Activated CD4-positive, alpha-beta T cell treated with anti-CD3 and anti-CD28 coated beads, Interleukin-2, amount 50 U/mL, for 16 hours (primary cell): Measurements from ENCODE around the gene ASCL2.

Source experiments
- DNase-seq: peaks from one replicate; pipeline ENCODE4 v3.0.0-alpha.2; 2020

The ASCL2 gene, protein sequence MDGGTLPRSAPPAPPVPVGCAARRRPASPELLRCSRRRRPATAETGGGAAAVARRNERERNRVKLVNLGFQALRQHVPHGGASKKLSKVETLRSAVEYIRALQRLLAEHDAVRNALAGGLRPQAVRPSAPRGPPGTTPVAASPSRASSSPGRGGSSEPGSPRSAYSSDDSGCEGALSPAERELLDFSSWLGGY

DNA sequence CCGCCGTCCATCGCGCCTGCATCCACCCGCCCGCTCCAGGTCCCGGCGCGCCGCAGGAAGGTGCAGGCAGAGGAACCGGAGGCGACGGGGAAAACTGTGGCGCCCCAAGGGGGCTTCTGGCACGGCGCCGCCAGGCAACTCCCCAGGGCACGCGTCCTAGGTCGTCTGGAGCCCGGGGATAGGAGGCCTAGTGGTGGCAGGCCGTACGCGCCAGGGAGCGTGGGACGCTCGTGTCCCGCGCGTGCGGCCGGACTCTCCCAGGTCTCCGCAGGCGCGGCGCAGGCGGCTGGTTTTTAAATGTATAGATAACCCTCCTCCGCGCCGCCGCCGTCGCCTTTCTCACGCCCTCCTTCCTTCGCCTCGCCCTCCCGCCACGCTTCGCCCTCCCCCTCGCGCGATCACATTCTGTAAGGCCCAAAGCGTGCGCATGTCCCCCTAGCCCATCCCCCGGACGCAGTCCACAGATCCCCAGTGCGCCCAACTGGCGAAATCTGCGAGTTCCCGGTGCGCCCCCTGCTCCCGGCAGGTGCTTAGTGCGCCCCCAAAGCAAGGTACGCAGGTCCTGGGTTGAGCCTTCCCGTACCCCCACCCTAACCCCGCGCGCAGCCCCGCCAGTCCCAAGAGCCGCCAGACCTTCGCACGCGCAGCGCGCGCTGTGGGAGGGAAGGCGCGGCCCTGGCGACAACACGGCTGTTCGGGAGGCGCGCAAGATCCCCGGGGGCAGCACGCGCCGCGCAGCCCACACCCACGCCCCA, at the start of gene ASCL2:
Gene ASCL2 (minus strand): TSS at position 267 of the 755 bp plus-strand sequence. CDS start 256 bp downstream, at position 11.
- DNase-seq = no peak

DNA sequence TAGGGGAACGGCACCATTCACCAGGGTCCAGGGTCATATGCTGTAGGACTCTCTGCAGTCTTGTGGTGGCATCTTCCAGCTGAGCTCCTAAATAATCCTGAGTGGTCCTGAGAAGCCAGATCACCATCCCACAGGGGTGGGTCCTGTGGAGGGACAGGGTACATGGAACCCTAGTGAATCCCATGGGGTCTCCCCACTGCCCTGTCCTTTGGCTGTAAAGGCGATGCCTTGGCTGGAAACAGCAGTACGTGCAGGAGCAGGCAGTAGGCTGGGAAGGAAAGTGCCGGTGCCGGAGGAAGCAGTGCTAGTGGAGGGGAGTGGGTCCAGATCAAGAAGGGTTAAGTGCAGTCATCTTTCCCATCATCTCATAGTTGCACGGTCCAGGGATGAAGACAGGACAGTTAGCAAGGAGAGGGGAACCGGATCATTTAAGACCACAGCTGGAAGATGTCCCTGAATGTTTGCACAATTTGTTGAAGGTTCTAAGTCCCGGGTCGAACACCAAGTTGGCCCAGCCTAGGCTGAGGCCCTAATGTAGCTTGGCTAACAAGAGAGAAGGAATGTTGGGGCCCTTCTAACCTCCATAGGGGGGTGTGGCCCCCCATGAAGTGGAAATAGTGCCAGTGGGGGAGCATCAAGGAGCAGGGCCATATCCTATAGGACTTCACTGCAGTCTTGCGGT, 49.5 kb upstream of the ASCL2 start:
- DNase-seq = no peak

DNA sequence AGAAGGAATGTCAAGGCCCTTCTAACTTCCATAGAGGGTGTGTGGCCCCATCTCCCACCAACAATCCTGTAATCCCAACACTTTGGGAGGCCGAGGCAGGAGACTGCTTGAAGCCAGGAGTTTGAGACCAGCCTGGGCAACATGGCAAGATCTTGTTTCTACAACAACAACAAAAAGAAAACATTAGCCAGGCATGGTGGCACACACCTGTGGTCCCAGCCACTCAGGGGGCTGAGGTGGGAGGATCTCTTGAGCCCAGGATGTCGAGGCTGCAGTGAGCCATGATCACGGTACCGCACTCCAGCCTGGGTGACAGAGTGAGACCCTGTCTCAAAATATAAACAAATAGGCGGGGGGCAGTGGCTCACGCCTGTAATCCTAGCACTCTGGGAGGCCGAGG, 48.3 kb upstream of the ASCL2 start:
- no peak for DNase-seq

DNA sequence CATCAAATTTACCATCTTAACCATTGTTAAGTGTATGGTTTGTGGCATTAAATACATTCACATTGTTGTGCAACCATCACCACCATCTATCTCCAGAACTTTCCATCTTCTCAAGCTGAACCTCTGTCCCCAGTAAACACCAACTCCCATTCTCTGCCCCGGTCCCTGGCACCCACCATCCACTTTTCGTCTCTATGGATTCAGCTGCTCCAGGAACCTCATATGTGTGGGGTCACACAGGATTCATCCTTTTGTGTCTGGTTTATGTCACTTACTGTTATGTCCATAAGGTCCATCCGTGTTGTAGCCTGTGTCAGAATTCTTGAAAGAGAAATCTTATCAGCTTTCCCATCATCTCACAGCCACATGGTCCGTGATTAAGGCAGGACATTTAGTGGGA, 47.7 kb upstream of the ASCL2 start:
- DNase-seq = no peak

DNA sequence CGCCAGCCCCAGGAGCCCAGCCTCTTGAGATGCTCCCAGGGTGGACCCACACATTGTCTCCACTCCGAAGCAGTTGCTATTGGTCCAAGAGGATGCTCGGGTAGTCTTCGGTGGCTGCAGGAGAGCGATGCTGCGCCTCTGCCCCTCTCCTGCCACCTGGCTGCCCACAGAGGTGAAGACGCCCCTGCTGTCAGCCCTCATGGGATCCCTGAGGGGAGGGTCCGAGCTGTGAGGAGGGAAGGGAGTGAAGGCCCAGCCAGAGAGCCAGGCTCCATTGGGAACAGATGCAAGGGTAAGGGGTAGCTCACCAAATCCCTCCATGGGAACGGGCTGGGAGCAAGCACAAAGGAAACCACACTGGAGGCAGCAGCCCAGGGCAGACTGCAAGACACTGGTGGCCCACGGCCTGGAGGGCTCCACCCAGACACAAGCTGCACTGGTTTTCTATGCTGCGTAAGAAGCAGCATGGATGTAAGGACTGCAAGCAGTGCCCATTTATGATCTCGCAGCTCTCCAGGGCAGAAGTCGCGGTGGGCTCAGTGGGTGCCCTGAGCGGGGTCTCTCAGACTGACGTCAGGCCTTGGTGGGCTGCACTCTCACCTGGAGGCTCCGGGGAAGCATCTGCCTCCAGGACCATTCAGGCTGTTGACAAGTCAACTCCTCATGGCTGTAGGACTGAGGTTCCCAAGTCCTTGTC, 47.1 kb upstream of the ASCL2 start:
- no peak for DNase-seq

DNA sequence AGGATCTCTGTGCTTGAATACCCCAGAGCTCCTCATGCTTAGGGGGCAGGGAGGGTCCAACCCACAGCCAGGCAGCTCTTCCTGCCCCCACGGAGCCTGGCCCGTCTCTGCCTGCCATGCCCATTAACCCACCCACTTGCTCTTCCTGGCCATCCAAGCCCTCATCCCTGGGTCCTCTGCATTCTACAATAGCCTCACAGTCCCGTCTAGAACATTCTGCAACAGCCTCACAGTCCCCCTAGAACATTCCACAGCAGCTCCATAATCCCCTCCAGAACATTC, 46.5 kb upstream of the ASCL2 start:
- DNase-seq = no peak

DNA sequence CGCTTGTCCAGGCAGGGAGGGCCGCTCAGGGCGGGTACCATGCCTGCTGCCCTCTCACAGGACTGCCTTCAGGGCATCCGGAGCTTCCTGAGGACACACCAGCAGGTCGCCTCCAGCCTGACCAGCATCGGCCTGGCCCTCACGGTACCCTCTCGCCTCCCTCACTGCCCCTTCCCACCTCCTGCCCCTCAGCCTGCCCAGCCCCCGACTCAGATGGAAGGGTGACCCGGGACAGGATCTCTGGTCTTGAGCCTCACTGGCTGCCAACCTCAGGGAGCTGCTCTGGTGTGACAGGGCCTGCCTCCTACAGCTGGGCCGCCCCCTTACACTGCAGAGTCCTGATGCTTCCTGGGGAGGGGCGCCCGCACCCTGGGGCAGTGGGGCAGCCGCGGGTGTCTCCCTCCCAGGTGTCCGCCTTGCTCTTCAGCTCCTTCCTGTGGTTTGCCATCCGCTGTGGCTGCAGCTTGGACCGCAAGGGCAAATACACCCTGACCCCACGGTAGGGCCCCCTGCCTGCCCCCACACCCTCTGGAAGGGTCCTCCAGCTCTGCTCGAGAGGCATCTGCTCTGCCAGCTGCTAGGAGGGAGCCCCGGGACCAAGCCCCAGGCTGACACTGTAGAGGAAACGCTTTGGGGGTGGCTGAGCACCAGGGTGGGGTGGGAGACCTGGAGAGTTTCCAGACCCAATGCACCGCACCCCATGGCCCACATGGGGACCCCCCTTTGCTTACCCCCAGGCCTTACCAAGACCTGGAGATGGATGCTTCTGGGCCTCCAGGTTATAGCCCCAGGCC, 46.0 kb upstream of the ASCL2 start:
- no peak for DNase-seq

DNA sequence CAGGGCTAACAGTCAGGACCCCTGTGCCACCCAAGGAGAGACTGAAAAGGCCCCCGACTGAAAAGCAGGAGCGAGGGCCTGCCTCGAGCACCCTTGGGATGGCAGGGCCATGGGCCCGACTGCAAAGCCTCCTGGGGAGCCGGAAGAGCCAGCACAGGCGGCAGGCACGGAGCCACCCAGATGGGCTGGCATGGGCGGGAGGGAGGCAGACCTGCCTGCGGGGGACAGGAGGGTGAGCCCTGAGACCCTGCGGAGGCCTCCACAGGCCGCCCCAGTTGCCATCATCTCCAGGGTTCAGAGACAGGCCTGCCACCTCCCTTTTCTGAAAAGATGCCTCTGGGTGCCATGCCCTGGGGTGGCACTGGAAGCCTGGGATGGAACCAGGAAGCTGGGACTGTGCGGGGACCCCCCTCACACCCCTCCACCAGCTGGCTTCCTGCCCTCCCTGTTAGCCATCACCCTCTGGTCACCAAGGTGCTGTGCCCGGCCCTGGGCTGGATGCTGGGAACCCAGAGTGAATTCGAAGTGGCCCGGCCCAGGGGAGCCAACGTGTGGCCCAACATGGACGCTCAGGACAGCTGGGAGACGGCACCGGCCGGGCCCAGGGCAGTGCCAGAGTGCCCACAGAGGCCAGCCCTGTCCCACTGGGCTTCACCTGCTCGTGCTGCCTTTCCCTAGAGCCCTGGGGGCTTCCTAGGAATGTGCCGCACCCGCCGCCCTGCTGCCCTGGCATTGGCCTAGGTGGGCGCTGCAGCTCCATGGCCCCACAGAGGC, 45.2 kb upstream of the ASCL2 start:
- no peak for DNase-seq

DNA sequence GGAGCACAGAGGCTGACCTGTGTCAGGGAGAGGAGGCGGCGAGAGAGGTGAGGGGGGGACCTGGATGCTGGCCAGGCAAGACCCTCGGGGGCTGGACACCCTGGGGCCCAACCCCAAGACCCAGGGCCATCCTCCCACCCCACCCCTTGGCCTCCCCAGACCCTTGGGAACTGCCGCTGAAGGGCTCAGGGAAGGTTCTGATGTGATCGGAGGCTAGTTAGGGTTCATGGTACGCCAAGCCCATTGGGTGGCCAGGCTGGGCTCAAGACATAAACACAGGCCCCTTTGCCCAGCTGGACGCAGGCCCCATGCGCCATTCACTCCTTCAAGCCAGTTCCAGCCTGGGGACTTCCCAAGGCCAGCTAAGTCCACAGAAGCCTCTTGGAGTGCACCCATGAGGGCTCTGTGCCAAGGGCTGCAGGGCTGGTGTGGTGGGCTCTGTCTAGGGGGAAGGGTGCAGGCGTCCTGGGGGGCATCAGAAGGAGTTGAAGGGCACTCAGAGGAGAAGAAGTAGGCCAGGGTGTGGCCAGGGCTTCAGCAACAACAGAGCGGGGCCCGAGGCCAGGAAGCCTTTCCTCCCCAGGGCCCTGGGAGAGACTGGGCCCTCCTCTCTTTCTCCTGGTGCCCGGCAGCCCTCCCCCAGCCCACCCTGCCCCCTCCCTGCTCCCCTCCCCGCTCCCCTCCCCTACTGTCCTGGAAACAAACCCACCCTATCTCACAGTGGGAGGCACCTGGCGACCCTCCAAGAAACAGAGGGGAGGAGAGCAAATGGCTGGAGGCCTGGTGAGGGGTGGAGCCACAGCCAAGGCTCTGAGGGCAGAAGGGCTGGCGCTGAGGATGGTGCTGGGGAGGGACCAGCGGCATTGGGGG, 44.4 kb upstream of the ASCL2 start:
- DNase-seq = no peak

DNA sequence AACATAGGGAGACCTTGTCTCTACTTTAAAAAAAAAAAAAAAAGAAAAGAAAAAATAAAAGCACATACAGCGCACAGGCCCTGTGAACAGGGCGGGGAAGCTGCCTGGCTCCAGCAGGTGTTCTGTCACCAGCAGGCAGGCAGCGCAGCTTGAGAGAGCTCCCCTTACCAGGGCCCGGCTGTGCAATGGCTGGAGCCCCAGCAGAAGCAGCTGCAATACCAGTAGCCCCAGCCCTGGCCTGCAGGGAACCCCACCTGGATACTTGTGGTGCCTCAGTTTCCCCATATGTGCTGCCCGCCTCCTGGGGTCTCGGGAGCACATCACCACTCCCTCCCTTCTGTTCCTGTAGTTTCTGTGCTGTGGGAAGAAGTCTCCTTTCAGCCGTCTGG, 43.7 kb upstream of the ASCL2 start:
- no peak for DNase-seq

DNA sequence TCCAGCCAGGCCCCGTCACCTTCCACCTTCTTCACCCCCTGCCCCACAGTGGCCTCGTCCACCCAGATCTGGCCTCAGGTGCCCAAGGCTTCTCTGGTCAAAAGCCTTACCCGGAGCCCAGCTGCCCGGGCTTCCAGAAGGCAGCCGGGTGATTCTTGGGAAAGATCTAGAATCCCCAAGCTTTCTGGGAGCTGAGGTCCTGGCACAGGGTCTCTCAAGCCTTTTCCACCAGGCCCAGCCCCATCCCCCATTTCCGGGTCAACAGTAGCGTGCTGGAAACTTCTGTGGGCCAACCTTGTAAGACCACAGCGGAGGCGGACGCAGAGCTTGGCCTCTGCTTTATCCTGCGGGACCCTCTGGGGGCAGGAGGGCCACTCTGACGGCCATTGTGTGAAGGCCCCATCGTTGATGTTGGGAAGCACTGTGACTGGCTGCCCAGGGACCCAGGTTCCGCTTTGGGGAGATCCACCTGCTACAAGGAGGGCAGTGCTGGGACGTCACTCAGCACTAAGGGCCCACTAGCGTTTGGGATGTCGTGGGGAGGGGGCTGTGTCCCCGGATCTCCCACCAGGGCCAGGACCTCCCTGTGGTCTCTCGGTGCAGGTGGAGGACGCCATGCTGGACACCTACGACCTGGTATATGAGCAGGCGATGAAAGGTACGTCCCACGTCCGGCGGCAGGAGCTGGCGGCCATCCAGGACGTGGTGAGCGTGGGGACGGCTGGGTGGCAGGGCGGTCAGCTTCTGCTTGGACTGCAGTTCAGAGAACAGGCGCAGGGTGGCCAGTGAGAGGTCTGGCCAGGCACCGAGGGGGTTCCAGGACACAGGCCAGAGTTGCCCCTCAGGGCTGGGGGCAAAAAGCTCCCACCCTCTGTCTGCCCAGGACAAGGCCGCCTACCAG, 42.9 kb upstream of the ASCL2 start:
- no peak for DNase-seq

DNA sequence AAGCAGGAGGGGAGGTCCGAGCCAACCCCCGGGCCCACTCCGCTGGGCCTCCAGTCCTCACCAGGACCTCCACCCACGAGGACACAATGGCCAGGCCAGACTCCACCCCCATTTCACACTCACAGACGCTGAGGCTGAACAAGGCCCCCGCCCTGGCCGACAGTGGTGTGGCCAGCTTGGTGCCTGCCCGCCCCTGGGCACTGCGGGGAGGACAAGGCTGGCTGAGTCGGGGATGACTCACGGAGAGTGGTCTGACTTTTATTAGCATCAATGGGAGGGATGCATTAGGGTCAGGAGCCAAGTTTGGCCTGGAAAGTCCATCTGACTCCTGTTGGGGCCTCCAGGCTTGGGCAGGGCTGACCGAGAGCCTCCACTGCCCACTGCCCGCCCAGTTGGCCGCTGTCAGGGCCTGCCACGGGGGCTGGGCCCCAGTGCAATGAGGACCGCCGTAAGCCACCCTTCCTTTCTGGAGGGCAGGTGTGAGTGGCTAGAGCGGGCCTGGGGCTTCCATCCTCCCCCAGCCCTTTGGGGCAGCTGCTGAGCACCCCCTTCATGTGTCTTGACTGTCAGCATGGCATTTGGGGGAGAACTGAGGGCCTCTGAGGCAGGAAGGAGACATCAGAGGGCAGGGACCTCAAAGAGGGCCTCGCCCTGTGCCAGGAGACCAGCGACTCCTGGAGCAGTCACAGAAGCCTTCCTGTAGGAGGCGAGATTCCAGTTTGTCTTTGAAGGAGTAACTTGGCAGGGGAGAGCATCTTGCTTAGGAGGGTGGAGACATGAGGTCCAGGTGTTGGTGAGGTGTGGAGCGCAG, 42.0 kb upstream of the ASCL2 start:
- DNase-seq = no peak

DNA sequence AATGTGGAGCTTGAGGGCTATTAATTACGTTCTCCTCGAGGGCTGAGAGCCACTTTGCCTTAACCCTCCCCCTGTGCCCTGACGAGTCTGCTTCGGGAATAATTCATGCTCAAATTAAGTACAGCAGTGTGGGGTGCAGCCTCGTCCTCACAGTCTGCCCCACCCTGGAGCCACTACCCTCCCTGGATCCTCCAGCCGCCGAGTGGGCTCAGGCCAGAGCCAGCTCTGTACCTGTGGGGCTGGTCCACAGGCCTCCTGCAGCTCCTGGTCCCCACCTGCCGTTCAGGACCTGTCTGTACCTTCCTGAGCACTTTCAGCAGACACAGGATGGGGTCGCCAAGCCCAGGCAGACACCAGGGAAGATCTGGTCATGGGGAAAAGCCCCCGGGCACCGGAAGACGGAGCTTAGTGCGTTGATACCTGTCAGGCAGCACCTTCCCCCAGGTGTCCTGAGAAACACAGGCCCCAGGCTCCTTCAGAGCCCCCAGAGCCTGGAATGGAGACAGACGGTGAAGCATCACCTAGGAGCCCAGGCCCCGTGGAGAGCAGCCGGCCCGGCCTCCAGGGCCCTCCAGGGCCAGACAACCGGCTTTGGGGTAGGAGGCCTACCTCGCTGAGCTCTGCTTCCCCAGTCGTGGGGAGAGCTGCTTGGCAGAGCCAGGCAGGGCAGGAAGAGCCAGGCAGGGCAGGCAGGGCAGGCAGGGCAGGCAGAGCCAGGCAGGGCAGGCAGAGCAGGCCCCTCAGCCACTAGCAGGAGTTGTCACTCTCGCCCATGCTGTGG, 41.2 kb upstream of the ASCL2 start:
- DNase-seq = no peak

DNA sequence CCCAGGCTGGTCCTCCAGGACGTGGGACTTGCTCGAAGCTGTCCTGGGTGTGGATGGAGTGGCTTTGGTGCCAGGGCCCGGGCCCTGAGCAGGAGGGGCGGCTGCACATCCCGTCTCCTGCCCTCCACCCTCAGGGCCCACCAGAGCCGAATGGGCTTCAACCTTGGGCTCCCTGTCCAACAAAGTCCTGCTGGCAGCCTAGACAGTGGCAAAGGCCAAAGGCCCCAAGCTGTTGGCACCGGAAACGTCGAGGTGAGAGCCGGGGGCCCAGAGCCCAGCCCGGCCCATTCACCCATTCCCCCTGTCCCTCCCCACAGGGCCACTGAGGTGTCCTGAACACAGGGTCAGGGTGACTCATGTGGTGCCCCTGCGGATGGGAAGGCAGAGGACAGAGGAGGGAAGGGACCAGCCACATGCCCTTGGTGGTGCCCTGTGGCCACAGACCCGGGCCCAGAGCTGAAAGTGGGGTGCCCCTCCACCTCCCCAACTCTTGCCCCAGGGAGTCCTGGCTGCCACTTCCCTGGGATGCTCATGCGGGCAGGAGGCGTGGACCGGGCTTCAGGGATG, 40.5 kb upstream of the ASCL2 start:
- DNase-seq = no peak

DNA sequence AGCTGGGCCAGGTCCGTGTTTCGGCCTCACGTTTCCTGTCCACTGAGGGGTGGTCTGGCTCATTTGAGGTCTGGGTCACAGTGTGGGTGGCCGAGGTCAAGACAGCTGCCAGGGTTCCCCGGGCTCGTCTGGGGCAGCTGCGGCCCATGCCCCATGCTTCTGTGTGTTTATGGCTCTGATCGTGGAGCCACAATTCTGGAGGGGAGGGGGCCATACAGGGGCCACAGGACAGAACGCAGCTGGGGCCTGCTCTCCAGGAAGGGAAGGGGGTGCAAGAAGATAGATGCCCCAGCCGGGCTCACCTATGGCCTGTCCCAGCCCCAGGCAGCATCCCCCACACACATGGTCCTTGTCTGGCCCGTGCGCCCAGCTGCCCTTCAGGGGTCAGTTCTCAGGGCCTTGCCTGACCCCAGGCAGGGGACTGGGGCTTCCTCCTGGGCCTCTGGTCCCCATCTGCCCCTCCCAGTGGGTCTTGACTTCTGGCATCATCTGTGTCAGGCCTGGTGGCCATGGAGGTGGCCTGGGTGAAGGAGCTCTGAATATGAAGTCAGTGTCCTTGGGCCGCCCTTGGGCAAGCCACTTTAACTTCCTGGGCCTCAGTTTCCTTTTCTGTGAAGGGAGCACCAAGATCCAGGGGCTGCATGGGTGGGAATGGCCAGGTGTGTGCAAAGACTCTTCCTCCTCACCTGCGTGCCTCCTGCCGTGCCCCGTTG, 39.8 kb upstream of the ASCL2 start:
- no peak for DNase-seq

DNA sequence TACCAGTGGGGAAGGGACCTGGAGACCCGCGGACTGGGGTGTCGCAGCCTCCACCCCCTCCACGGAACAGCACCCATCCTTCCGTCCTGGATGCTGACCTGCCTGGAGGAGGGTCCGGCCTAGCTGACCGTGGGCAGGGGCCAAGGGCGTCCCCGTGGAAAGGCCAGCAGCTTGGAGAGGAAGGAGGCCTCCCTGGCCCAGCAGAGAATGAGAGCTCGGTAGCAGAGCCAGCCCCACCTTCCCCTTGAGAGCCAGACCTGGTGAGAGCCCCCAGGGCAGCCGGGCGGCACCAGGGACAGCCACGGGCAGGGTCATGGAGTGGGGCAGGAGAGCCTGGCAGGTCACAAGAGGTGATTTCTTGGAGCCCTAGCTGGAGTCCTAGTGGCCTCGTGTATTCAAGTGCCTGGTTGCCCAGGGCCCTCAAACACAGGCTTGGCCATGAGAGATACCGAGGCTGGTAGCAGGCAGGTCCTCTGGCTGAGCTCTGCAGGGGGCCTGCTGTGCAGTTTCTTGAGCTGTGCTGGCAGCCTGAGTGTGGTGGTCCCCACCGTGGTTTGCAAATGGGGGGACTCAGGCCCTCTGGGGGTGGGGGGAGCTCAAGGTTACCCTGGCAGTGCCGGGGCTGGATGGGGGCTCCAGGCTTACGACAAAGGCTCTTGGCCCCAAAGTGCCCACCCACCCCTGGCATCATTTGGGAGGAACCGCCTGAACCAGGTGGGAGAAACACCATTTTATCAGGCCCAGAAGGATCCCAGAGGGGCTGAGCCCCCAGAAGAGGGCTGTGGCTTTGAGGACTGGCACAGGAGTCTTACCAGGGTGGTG, 39.1 kb upstream of the ASCL2 start:
- DNase-seq = no peak
